ENCODE data around the gene LILRA1.
"Not testable (repeated sequence)": the region's sequence is repeated elsewhere in the genome, so short reads cannot be mapped to it uniquely, and the experiment has no call there.

LILRA1 gene

DNA sequence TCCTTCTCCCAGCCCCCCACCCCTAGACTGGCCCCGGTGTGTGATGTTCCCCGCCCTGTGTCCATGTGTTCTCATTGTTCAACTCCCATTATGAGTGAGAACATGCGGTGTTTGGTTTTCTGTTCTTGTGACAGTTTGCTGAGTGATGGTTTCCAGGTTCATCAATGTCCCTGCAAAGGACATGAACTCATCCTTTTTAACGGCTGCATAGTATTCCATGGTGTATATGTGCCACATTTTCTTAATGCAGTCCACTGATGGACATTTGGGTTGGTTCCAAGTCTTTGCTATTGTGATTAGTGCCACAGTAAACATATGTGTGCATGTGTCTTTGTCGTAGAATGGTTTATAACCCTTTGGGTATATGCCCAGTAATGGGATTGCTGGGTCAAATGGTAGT lies 15.2 kb upstream of the LILRA1 start:
- H3K4me3 ChIP-seq (ENCODE audit: low read depth, low read length): not testable (repeated sequence)
- H3K9me3 ChIP-seq (ENCODE audit: control insufficient read depth, insufficient read depth, low read length): peaks cover 52% of the 10 kb centered on the region

GRCh38 chr19:54586397-54586796 lies 7.0 kb upstream of the LILRA1 start:
- Histone ChIP-seq H3K27ac (ENCODE audit: low read depth, low read length) (no peak overlapping the region), H3K27me3 (ENCODE audit: control insufficient read depth, insufficient read depth, low read length) (no peaks in the 10 kb centered on the region), H3K9me3 (ENCODE audit: control insufficient read depth, insufficient read depth, low read length) (peaks cover 73% of the 10 kb centered on the region), H3K4me3 (ENCODE audit: low read depth, low read length) (no peak overlapping the region), H3K4me1 (ENCODE audit: control insufficient read depth, insufficient read depth, low read length) (no peaks in the 10 kb centered on the region), H3K36me3 (ENCODE audit: control insufficient read depth, insufficient read depth, low read length) (no peaks in the 10 kb centered on the region), H3K9ac (ENCODE audit: low read depth, low read length) (no peak overlapping the region)

More for the DNA sequence above, 15.2 kb upstream of the LILRA1 start:
- not testable (repeated sequence) for H3K36me3 ChIP-seq (ENCODE audit: control insufficient read depth, insufficient read depth, low read length); H3K4me1 ChIP-seq (ENCODE audit: control insufficient read depth, insufficient read depth, low read length); H3K9ac ChIP-seq (ENCODE audit: low read depth, low read length); H3K27me3 ChIP-seq (ENCODE audit: control insufficient read depth, insufficient read depth, low read length); H3K27ac ChIP-seq (ENCODE audit: low read depth, low read length)

DNA sequence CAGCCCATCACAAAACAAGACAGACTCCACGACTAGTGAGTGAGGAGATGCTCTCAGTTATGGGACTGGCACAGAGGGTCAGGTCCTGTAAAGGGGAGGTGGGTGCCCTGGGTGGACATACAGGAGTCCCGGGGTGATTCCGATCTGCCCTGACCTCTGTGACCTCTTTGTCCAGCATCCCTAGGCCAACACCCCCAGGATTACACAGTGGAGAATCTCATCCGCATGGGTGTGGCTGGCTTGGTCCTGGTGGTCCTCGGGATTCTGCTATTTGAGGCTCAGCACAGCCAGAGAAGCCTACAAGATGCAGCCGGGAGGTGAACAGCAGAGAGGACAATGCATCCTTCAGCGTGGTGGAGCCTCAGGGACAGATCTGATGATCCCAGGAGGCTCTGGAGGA lies 6.4 kb upstream of the LILRA1 start:
- peaks cover 75% of the 10 kb centered on the region for H3K9me3 ChIP-seq (ENCODE audit: control insufficient read depth, insufficient read depth, low read length)
- H3K9ac ChIP-seq (ENCODE audit: low read depth, low read length): no peak overlapping the region
- H3K4me3 ChIP-seq (ENCODE audit: low read depth, low read length): 0 out of 2 replicates have a peak overlapping the region, but pooled peaks have one; percentile 8
- H3K4me1 ChIP-seq (ENCODE audit: control insufficient read depth, insufficient read depth, low read length): no peaks in the 10 kb centered on the region
- H3K27ac ChIP-seq (ENCODE audit: low read depth, low read length): no peak overlapping the region
- H3K27me3 ChIP-seq (ENCODE audit: control insufficient read depth, insufficient read depth, low read length): no peaks in the 10 kb centered on the region
- H3K36me3 ChIP-seq (ENCODE audit: control insufficient read depth, insufficient read depth, low read length): no peaks in the 10 kb centered on the region

DNA sequence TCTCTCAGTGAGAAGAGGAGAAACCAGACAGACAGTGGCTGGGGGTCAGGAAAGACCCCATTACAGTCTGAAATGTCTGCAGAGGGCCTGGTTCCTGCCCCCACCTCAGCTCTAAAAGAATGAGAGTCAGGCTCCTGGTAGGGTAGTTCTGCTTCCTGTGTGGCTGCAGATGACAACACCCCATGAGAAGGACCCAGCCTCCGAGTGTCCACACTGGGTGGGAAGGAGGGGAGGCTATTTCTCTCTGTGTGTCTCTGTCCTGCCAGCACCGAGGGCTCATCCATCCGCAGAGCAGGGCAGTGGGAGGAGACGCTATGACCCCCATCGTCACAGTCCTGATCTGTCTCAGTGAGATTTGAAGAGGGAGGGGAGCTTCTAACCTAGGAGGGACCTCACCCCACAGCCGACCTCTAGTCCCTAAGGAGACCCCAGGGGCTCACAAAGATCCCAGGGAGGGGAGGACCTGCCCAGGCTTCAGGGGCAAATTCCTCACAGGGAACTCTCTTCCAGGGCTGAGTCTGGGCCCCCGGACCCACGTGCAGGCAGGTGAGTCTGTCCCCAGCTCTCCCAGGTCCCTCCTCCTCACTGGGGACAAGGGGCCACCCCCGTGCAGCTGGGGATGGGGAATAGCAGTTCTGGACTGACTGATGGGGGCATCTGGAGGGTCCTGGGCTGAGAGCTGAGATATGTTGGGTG lies 647 bp downstream of the LILRA1 start:
- H3K27ac ChIP-seq (ENCODE audit: low read depth, low read length); H3K36me3 ChIP-seq (ENCODE audit: control insufficient read depth, insufficient read depth, low read length); H3K27me3 ChIP-seq (ENCODE audit: control insufficient read depth, insufficient read depth, low read length); H3K4me1 ChIP-seq (ENCODE audit: control insufficient read depth, insufficient read depth, low read length); H3K9ac ChIP-seq (ENCODE audit: low read depth, low read length); H3K4me3 ChIP-seq (ENCODE audit: low read depth, low read length): not testable (repeated sequence)
- H3K9me3 ChIP-seq (ENCODE audit: control insufficient read depth, insufficient read depth, low read length): peaks cover 81% of the 10 kb centered on the region

DNA sequence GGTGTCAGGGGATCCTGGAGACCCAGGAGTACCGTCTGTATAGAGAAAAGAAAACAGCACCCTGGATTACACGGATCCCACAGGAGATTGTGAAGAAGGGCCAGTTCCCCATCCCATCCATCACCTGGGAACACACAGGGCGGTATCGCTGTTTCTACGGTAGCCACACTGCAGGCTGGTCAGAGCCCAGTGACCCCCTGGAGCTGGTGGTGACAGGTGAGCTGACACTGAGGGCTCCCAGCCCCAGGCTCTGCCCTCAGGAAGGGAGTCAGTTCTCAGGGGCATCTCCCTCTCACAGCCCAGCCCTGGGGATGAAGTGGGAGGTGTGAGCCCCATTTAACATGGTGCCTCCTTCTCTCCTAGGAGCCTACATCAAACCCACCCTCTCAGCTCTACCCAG lies 1.3 kb downstream of the LILRA1 start:
- peaks cover 81% of the 10 kb centered on the region for H3K9me3 ChIP-seq (ENCODE audit: control insufficient read depth, insufficient read depth, low read length)
- H3K27me3 ChIP-seq (ENCODE audit: control insufficient read depth, insufficient read depth, low read length): no peaks in the 10 kb centered on the region
- H3K9ac ChIP-seq (ENCODE audit: low read depth, low read length): no peak overlapping the region

DNA sequence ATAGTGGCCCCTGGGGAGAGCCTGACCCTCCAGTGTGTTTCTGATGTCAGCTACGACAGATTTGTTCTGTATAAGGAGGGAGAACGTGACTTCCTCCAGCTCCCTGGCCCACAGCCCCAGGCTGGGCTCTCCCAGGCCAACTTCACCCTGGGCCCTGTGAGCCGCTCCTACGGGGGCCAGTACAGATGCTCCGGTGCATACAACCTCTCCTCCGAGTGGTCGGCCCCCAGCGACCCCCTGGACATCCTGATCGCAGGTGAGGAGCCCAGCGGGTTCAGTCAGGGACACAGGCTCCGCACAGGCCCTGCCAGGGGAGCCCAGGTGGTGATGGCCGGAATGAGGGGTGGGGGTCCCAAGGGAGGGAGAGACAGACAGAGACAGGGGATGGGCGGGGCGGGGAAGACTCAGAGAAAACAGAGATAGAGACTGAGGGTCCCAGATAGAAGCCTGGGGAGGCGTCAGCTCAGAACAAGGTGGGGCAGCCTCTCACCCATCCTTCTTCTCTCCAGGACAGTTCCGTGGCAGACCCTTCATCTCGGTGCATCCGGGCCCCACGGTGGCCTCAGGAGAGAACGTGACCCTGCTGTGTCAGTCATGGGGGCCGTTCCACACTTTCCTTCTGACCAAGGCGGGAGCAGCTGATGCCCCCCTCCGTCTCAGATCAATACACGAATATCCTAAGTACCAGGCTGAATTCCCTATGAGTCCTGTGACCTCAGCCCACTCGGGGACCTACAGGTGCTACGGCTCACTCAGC lies 2.4 kb downstream of the LILRA1 start:
- not testable (repeated sequence) for H3K4me3 ChIP-seq (ENCODE audit: low read depth, low read length); H3K36me3 ChIP-seq (ENCODE audit: control insufficient read depth, insufficient read depth, low read length); H3K27me3 ChIP-seq (ENCODE audit: control insufficient read depth, insufficient read depth, low read length); H3K9ac ChIP-seq (ENCODE audit: low read depth, low read length); H3K4me1 ChIP-seq (ENCODE audit: control insufficient read depth, insufficient read depth, low read length); H3K27ac ChIP-seq (ENCODE audit: low read depth, low read length)
- peaks cover 82% of the 10 kb centered on the region for H3K9me3 ChIP-seq (ENCODE audit: control insufficient read depth, insufficient read depth, low read length)

More for the DNA sequence above, 1.3 kb downstream of the LILRA1 start:
- H3K4me1 ChIP-seq (ENCODE audit: control insufficient read depth, insufficient read depth, low read length): no peaks in the 10 kb centered on the region
- no peaks in the 10 kb centered on the region for H3K36me3 ChIP-seq (ENCODE audit: control insufficient read depth, insufficient read depth, low read length)
- H3K27ac ChIP-seq (ENCODE audit: low read depth, low read length): no peak overlapping the region
- no peak overlapping the region for H3K4me3 ChIP-seq (ENCODE audit: low read depth, low read length)

- H3K9ac ChIP-seq (ENCODE audit: low read depth, low read length): no peak overlapping the region
- H3K36me3 ChIP-seq (ENCODE audit: control insufficient read depth, insufficient read depth, low read length): no peaks in the 10 kb centered on the region
- H3K27me3 ChIP-seq (ENCODE audit: control insufficient read depth, insufficient read depth, low read length): no peaks in the 10 kb centered on the region
- H3K4me1 ChIP-seq (ENCODE audit: control insufficient read depth, insufficient read depth, low read length): no peaks in the 10 kb centered on the region
- H3K4me3 ChIP-seq (ENCODE audit: low read depth, low read length): no peak overlapping the region
- H3K27ac ChIP-seq (ENCODE audit: low read depth, low read length): no peak overlapping the region
- peaks cover 83% of the 10 kb centered on the region for H3K9me3 ChIP-seq (ENCODE audit: control insufficient read depth, insufficient read depth, low read length)
Measured at GRCh38 chr19:54600212-54600611, 6.8 kb downstream of the LILRA1 start.

GRCh38 chr19:54606230-54606629 lies 12.8 kb downstream of the LILRA1 start:
- Histone ChIP-seq H3K9me3 (ENCODE audit: control insufficient read depth, insufficient read depth, low read length) (peaks cover 96% of the 10 kb centered on the region), H3K27me3 (ENCODE audit: control insufficient read depth, insufficient read depth, low read length) (no peaks in the 10 kb centered on the region), H3K27ac (ENCODE audit: low read depth, low read length) (no peak overlapping the region)

GRCh38 chr19:54606891-54607784 lies 13.7 kb downstream of the LILRA1 start:
- no peak overlapping the region for H3K27ac ChIP-seq (ENCODE audit: low read depth, low read length)
- H3K9ac ChIP-seq (ENCODE audit: low read depth, low read length): no peak overlapping the region
- no peaks in the 10 kb centered on the region for H3K4me1 ChIP-seq (ENCODE audit: control insufficient read depth, insufficient read depth, low read length)
- no peaks in the 10 kb centered on the region for H3K27me3 ChIP-seq (ENCODE audit: control insufficient read depth, insufficient read depth, low read length)
- H3K9me3 ChIP-seq (ENCODE audit: control insufficient read depth, insufficient read depth, low read length): peaks cover 96% of the 10 kb centered on the region
- no peaks in the 10 kb centered on the region for H3K36me3 ChIP-seq (ENCODE audit: control insufficient read depth, insufficient read depth, low read length)
- no peak overlapping the region for H3K4me3 ChIP-seq (ENCODE audit: low read depth, low read length)

More at GRCh38 chr19:54606230-54606629, 12.8 kb downstream of the LILRA1 start:
- Histone ChIP-seq H3K4me3 (ENCODE audit: low read depth, low read length) (no peak overlapping the region), H3K9ac (ENCODE audit: low read depth, low read length) (no peak overlapping the region), H3K4me1 (ENCODE audit: control insufficient read depth, insufficient read depth, low read length) (no peaks in the 10 kb centered on the region), H3K36me3 (ENCODE audit: control insufficient read depth, insufficient read depth, low read length) (no peaks in the 10 kb centered on the region)

- H3K27ac ChIP-seq (ENCODE audit: low read depth, low read length): no peak overlapping the region
- H3K9ac ChIP-seq (ENCODE audit: low read depth, low read length): no peak overlapping the region
- H3K36me3 ChIP-seq (ENCODE audit: control insufficient read depth, insufficient read depth, low read length): no peaks in the 10 kb centered on the region
- H3K4me1 ChIP-seq (ENCODE audit: control insufficient read depth, insufficient read depth, low read length): no peaks in the 10 kb centered on the region
- no peak overlapping the region for H3K4me3 ChIP-seq (ENCODE audit: low read depth, low read length)
- no peaks in the 10 kb centered on the region for H3K27me3 ChIP-seq (ENCODE audit: control insufficient read depth, insufficient read depth, low read length)
- peaks cover 97% of the 10 kb centered on the region for H3K9me3 ChIP-seq (ENCODE audit: control insufficient read depth, insufficient read depth, low read length)
Measured at GRCh38 chr19:54607785-54608150, 14.3 kb downstream of the LILRA1 start.
